ENCODE data around the gene MYOG. TPM values are rescaled to one million over a fixed set of nuclear protein-coding genes. Genes with fewer than 3 reads are reported as not detected.

MYOG gene
- total and polyA plus RNA-seq, 2 of the 4 experiments (the other 2 are of a cell fraction): not detected

DNA sequence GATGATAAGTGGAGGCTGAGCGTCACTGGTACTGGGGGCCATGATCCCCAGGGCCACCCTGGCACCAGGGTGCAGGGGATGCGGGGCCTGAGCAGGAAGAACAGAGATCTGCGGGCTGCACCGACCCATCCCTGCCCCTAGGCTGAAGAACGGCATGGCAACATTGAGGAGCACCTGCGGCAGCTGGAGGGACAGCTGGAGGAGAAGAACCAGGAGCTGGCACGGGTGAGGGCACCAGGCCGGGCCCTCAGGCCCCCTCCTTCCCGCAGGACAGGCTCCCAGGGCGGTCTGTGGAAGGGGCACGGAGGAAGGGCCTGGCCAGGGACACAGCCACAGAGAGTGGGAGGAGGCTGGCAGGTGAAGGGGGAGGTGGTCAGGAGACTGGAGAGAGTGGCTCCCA lies 37.7 kb downstream of the MYOG start:
- intact Hi-C loops (cut with micrococcal nuclease): no loop called here

More for the DNA sequence above, 37.7 kb downstream of the MYOG start:
- H3K9ac ChIP-seq (ENCODE audit: low read depth, low read length): no peak overlapping the region
- H2BK5ac ChIP-seq (ENCODE audit: low read depth, low read length, poor library complexity, severe bottlenecking): no peak overlapping the region
- ChIA-PET CTCF (no interaction called here), POLR2A (ENCODE audit: unreplicated experiment) (no interaction called here)
- DNase-seq (no peak), ATAC-seq (ENCODE audit: low read depth) (no peak)
- peaks cover 3% of the 10 kb centered on the region; the same call in 1 of the 2 replicates for H3K27me3 ChIP-seq (ENCODE audit: control insufficient read depth, insufficient read depth, low read length)
- dilution Hi-C loops (cut with HindIII; ENCODE audit: low sequenced_read_pairs, unreplicated experiment): no loop called here
- 100% methylated on average over 5 of the region's 11 CpGs; no CpG with 5 or more reads in 1 of the 2 experiments for WGBS, 2 experiments (ENCODE audit: extremely low coverage in 2 of 2, insufficient read length in 1 of 2)
- no peak overlapping the region for H3K27ac ChIP-seq (ENCODE audit: insufficient read depth, low read length)
- BruUV-seq (replicated peaks): no TSS peak
- H4K20me1 ChIP-seq (ENCODE audit: insufficient read depth, low read length): no peaks in the 10 kb centered on the region
- H3K18ac ChIP-seq (ENCODE audit: low read depth, low read length): no peak overlapping the region
- H4K5ac ChIP-seq (ENCODE audit: low read depth, low read length): no peak overlapping the region
- H3K4me1 ChIP-seq (ENCODE audit: control insufficient read depth, insufficient read depth, low read length): peaks cover 8% of the 10 kb centered on the region
- H4K8ac ChIP-seq (ENCODE audit: low read depth in 2 of 2, low read length in 2 of 2): no peak overlapping the region
- H3K4me3 ChIP-seq (ENCODE audit: insufficient read depth, low read depth, low read length): no peak overlapping the region
- TF ChIP-seq RAD21 (IDR thresholded peaks at IDR 0.05; ENCODE audit: low read length): no peak
- TF ChIP-seq CHD1 (IDR thresholded peaks at IDR 0.05; ENCODE audit: low read depth, low read length): no peak
- no peak for TF ChIP-seq RFX5 (IDR thresholded peaks at IDR 0.05; ENCODE audit: low read depth, low read length)
- no peak for TF ChIP-seq MAFK (IDR thresholded peaks at IDR 0.05; ENCODE audit: low read depth, low read length)
- TF ChIP-seq, protein P1, sequence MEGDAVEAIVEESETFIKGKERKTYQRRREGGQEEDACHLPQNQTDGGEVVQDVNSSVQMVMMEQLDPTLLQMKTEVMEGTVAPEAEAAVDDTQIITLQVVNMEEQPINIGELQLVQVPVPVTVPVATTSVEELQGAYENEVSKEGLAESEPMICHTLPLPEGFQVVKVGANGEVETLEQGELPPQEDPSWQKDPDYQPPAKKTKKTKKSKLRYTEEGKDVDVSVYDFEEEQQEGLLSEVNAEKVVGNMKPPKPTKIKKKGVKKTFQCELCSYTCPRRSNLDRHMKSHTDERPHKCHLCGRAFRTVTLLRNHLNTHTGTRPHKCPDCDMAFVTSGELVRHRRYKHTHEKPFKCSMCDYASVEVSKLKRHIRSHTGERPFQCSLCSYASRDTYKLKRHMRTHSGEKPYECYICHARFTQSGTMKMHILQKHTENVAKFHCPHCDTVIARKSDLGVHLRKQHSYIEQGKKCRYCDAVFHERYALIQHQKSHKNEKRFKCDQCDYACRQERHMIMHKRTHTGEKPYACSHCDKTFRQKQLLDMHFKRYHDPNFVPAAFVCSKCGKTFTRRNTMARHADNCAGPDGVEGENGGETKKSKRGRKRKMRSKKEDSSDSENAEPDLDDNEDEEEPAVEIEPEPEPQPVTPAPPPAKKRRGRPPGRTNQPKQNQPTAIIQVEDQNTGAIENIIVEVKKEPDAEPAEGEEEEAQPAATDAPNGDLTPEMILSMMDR (conservative IDR thresholded peaks at IDR 0.05; ENCODE audit: low read depth, low read length): no peak
- no peak for TF ChIP-seq SMC3 (IDR thresholded peaks at IDR 0.05; ENCODE audit: low read depth, low read length)
- TF ChIP-seq MXI1 (IDR thresholded peaks at IDR 0.05; ENCODE audit: borderline replicate concordance, low read depth, low read length): no peak
- no peak for TF ChIP-seq FOS (IDR thresholded peaks at IDR 0.05; ENCODE audit: low read depth, low read length)
- TF ChIP-seq CEBPB (IDR thresholded peaks at IDR 0.05; ENCODE audit: low read depth, low read length): no peak
- TF ChIP-seq MAZ (IDR thresholded peaks at IDR 0.05; ENCODE audit: borderline replicate concordance, low read depth, low read length): no peak
- no peak overlapping the region for H3K4me2 ChIP-seq (ENCODE audit: low read depth, low read length)
- peaks cover 6% of the 10 kb centered on the region for H3K9me1 ChIP-seq (ENCODE audit: insufficient read depth, low read length)
- no peak overlapping the region for H3K23ac ChIP-seq (ENCODE audit: low read depth, low read length)
- no peak overlapping the region for H2AK5ac ChIP-seq (ENCODE audit: low read depth, low read length)
- no peaks in the 10 kb centered on the region for H3K9me3 ChIP-seq (ENCODE audit: control insufficient read depth, insufficient read depth, low read length)
- no peak overlapping the region for H3K56ac ChIP-seq (ENCODE audit: extremely low read depth, insufficient read depth, low read length)
- no peak overlapping the region for H3K4ac ChIP-seq (ENCODE audit: low read depth, low read length)
- H3K79me1 ChIP-seq (ENCODE audit: low read depth in 1 of 2, low read length in 2 of 2): no peaks in the 10 kb centered on the region
- peaks cover 24% of the 10 kb centered on the region for H3K36me3 ChIP-seq (ENCODE audit: control insufficient read depth, insufficient read depth, low read length)
- no peak overlapping the region for H3K14ac ChIP-seq (replicated peaks; ENCODE audit: low read depth, low read length)
- no peak overlapping the region for H2BK15ac ChIP-seq (ENCODE audit: low read depth, low read length)
- peak overlapping the region; percentile 5 for H2AK9ac ChIP-seq (replicated peaks; ENCODE audit: low read depth, low read length, poor library complexity)
- H2AFZ ChIP-seq (replicated peaks; ENCODE audit: low read length, poor library complexity): no peak overlapping the region
- H4K91ac ChIP-seq (ENCODE audit: insufficient read depth, low read depth, low read length): no peak overlapping the region
- no peak overlapping the region for H2BK120ac ChIP-seq (ENCODE audit: low read depth, low read length)
- in situ Hi-C loops (cut with MboI; ENCODE audit: low sequenced_read_pairs): no loop called here
- no peak overlapping the region for H2BK20ac ChIP-seq (ENCODE audit: low read depth, low read length)

Data from IMR-90 (cell line).